ENCODE measurements around the gene RHBDD1. TPM values are rescaled to one million over a fixed set of nuclear protein-coding genes. Genes with fewer than 3 reads are reported as not detected.
A peak's percentile ranks its signal among the peaks of the same experiment; 100 is the strongest.
"Not testable (repeated sequence)": the region's sequence is repeated elsewhere in the genome, so short reads cannot be mapped to it uniquely, and the experiment has no call there.

The RHBDD1 gene
- polyA plus RNA-seq, 1 donor from 2014 or later: 5.4 TPM

GRCh38 chr2:226839951-226840350 lies 4.1 kb downstream of the RHBDD1 start:
- TF ChIP-seq EP300 (conservative IDR thresholded peaks at IDR 0.05; ENCODE audit: poor library complexity, severe bottlenecking): no peak
- TF ChIP-seq TAF1 (IDR thresholded peaks at IDR 0.05; ENCODE audit: low read depth): no peak
- no peak for TF ChIP-seq EZH2 (IDR thresholded peaks at IDR 0.05; ENCODE audit: borderline replicate concordance, insufficient read depth, low read length, poor library complexity, severe bottlenecking)
- no peak for TF ChIP-seq SMC3 (conservative IDR thresholded peaks at IDR 0.05; ENCODE audit: poor library complexity)
- Histone ChIP-seq H3K9me2 (ENCODE audit: insufficient read depth, low read length) (no peaks in the 10 kb centered on the region), H3K27me3 (ENCODE audit: insufficient read depth, low read depth, low read length) (no peaks in the 10 kb centered on the region), H3K4me2 (ENCODE audit: low read length) (peak overlapping the region; percentile 0), H4K20me1 (ENCODE audit: insufficient read depth) (no peaks in the 10 kb centered on the region), H3F3A (ENCODE audit: insufficient read depth, low read length, poor library complexity, severe bottlenecking) (peaks cover 5% of the 10 kb centered on the region), H3K9me3 (ENCODE audit: low read length) (no peaks in the 10 kb centered on the region), H3K27ac (ENCODE audit: low read length) (peak overlapping the region; percentile 51), H3K36me3 (ENCODE audit: insufficient read depth, low read length) (no peaks in the 10 kb centered on the region), H2AFZ (ENCODE audit: low read depth, low read length) (no peak overlapping the region), H3K4me3 (ENCODE audit: low read length) (peak overlapping the region; percentile 33), H3K79me2 (replicated peaks; ENCODE audit: insufficient read depth, low read length) (peaks cover 5% of the 10 kb centered on the region), H3K9ac (ENCODE audit: low read length) (no peak overlapping the region)

GRCh38 chr2:226843001-226843400 lies 7.1 kb downstream of the RHBDD1 start:
- not testable (repeated sequence) for H3F3A ChIP-seq (ENCODE audit: insufficient read depth, low read length, poor library complexity, severe bottlenecking); H3K27ac ChIP-seq (ENCODE audit: low read length); H3K9me3 ChIP-seq (ENCODE audit: low read length); H3K27me3 ChIP-seq (ENCODE audit: insufficient read depth, low read depth, low read length); H3K36me3 ChIP-seq (ENCODE audit: insufficient read depth, low read length); H3K4me3 ChIP-seq (ENCODE audit: low read length); H4K20me1 ChIP-seq (ENCODE audit: insufficient read depth); H3K9ac ChIP-seq (ENCODE audit: low read length); H3K9me2 ChIP-seq (ENCODE audit: insufficient read depth, low read length); H3K79me2 ChIP-seq (replicated peaks; ENCODE audit: insufficient read depth, low read length); H2AFZ ChIP-seq (ENCODE audit: low read depth, low read length); H3K4me2 ChIP-seq (ENCODE audit: low read length)

DNA sequence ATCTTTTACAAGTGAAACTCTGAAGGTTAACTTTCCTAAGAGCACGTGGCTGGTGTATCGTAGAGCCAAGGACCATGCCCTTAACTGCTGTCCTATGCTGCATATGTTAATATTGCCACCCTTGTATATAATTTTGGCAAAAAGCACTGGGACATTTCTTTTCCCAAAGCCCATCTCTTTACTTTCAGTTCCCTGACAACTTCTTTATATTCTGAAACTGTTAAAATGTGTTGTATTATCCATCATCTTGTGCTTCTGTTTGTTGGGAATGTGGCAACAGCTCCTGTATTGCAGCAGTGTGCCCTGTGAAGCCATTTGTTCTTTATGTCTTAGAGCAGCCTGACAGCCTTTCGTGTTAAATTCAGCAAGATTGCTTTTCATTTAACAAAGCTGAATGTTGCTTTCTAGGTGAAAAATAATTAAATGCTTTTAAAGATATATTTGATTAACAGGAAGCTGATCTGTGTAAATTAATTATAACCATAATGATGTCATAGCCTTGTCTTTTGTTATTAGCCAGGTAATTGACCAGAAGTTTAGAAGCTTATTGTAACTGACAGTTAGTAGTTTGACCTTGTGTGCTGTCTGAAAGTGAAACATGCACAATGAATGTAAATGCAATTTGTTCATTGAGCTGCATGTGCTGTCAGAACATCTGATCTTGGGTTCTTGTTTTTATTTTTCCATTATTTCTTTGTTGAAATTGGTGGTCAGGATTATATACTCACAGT lies 9.7 kb downstream of the RHBDD1 start:
- Histone ChIP-seq H3K27me3 (ENCODE audit: insufficient read depth, low read depth, low read length) (no peaks in the 10 kb centered on the region), H3K27ac (ENCODE audit: low read length) (peak overlapping the region; percentile 40), H4K20me1 (ENCODE audit: insufficient read depth) (no peaks in the 10 kb centered on the region), H3K9me2 (ENCODE audit: insufficient read depth, low read length) (no peaks in the 10 kb centered on the region), H2AFZ (ENCODE audit: low read depth, low read length) (peak overlapping the region; percentile 12), H3K79me2 (replicated peaks; ENCODE audit: insufficient read depth, low read length) (no peaks in the 10 kb centered on the region), H3K4me3 (ENCODE audit: low read length) (no peak overlapping the region), H3K9me3 (ENCODE audit: low read length) (no peaks in the 10 kb centered on the region), H3K4me2 (ENCODE audit: low read length) (no peak overlapping the region), H3K36me3 (ENCODE audit: insufficient read depth, low read length) (no peaks in the 10 kb centered on the region), H3K9ac (ENCODE audit: low read length) (peak overlapping the region; percentile 11), H3F3A (ENCODE audit: insufficient read depth, low read length, poor library complexity, severe bottlenecking) (peaks cover under 1% of the 10 kb centered on the region)
- TF ChIP-seq EZH2 (IDR thresholded peaks at IDR 0.05; ENCODE audit: borderline replicate concordance, insufficient read depth, low read length, poor library complexity, severe bottlenecking) (no peak), SMC3 (conservative IDR thresholded peaks at IDR 0.05; ENCODE audit: poor library complexity) (no peak), CTCF (IDR thresholded peaks at IDR 0.05; ENCODE audit: poor library complexity, severe bottlenecking) (no peak)

GRCh38 chr2:226847090-226847489 lies 11.2 kb downstream of the RHBDD1 start:
- no peak overlapping the region for H3K27ac ChIP-seq (ENCODE audit: low read length)
- H3K27me3 ChIP-seq (ENCODE audit: insufficient read depth, low read depth, low read length): no peaks in the 10 kb centered on the region
- no peak overlapping the region for H3K9ac ChIP-seq (ENCODE audit: low read length)
- no peak for TF ChIP-seq EP300 (conservative IDR thresholded peaks at IDR 0.05; ENCODE audit: poor library complexity, severe bottlenecking)
- TF ChIP-seq TAF1 (IDR thresholded peaks at IDR 0.05; ENCODE audit: low read depth): no peak
- TF ChIP-seq CTCF (IDR thresholded peaks at IDR 0.05; ENCODE audit: poor library complexity, severe bottlenecking): no peak
- no peak for TF ChIP-seq RAD21 (conservative IDR thresholded peaks at IDR 0.05)
- TF ChIP-seq POLR2AphosphoS5 (IDR thresholded peaks at IDR 0.05): no peak
- TF ChIP-seq EZH2 (IDR thresholded peaks at IDR 0.05; ENCODE audit: borderline replicate concordance, insufficient read depth, low read length, poor library complexity, severe bottlenecking): no peak
- no peak for TF ChIP-seq REST (IDR thresholded peaks at IDR 0.05; ENCODE audit: borderline replicate concordance)
- no peak for TF ChIP-seq MXI1 (conservative IDR thresholded peaks at IDR 0.05; ENCODE audit: poor library complexity, severe bottlenecking)
- no peak for TF ChIP-seq SMC3 (conservative IDR thresholded peaks at IDR 0.05; ENCODE audit: poor library complexity)
- H3K4me2 ChIP-seq (ENCODE audit: low read length): no peak overlapping the region
- H3K9me2 ChIP-seq (ENCODE audit: insufficient read depth, low read length): no peaks in the 10 kb centered on the region
- no peak overlapping the region for H3K4me3 ChIP-seq (ENCODE audit: low read length)
- H3K9me3 ChIP-seq (ENCODE audit: low read length): no peaks in the 10 kb centered on the region
- no peaks in the 10 kb centered on the region for H3K36me3 ChIP-seq (ENCODE audit: insufficient read depth, low read length)
- H2AFZ ChIP-seq (ENCODE audit: low read depth, low read length): no peak overlapping the region
- H4K20me1 ChIP-seq (ENCODE audit: insufficient read depth): no peaks in the 10 kb centered on the region
- H3K79me2 ChIP-seq (replicated peaks; ENCODE audit: insufficient read depth, low read length): no peaks in the 10 kb centered on the region
- H3F3A ChIP-seq (ENCODE audit: insufficient read depth, low read length, poor library complexity, severe bottlenecking): no peaks in the 10 kb centered on the region
